CD4-positive, alpha-beta T cell treated with Interleukin-12 subunit alpha and Interleukin-12 subunit beta, for 1 hour (primary cell): ENCODE data around the gene C10orf95.

Experiments used
- DNase-seq: peaks from one replicate; pipeline ENCODE4 v3.0.0-alpha.2; 2020

C10orf95 gene

GRCh38 chr10:102413806-102414561 is 37.4 kb downstream of the C10orf95 start:
- no peak for DNase-seq

GRCh38 chr10:102413053-102413705 is 38.2 kb downstream of the C10orf95 start:
- DNase-seq = peak; percentile 62

GRCh38 chr10:102412293-102412692 is 39.0 kb downstream of the C10orf95 start:
- no peak for DNase-seq

GRCh38 chr10:102411341-102412255 is 39.7 kb downstream of the C10orf95 start:
- DNase-seq = no peak

GRCh38 chr10:102410429-102411073 is 40.8 kb downstream of the C10orf95 start:
- DNase-seq = peak; percentile 54

GRCh38 chr10:102409604-102410428 is 41.5 kb downstream of the C10orf95 start:
- no peak for DNase-seq

- DNase-seq = peak; percentile 77
These were observed 42.4 kb downstream of the C10orf95 start for GRCh38 chr10:102408728-102409603.

- DNase-seq = peak; percentile 19
These were observed 43.1 kb downstream of the C10orf95 start for GRCh38 chr10:102408131-102408727.

GRCh38 chr10:102407425-102408130 is 43.8 kb downstream of the C10orf95 start:
- DNase-seq = peak; percentile 23

- DNase-seq = peak; percentile 30
These were observed 44.5 kb downstream of the C10orf95 start for GRCh38 chr10:102406815-102407214.

GRCh38 chr10:102405632-102406031 is 45.7 kb downstream of the C10orf95 start:
- no peak for DNase-seq

- peak; percentile 50 for DNase-seq
These were observed 46.2 kb downstream of the C10orf95 start for GRCh38 chr10:102405108-102405571.

- DNase-seq = peak; percentile 29
These were observed 46.8 kb downstream of the C10orf95 start for GRCh38 chr10:102404361-102405107.

GRCh38 chr10:102403115-102403514 is 48.2 kb downstream of the C10orf95 start:
- peak; percentile 15 for DNase-seq

- no peak for DNase-seq
These were observed 48.8 kb downstream of the C10orf95 start for GRCh38 chr10:102402512-102402896.

- no peak for DNase-seq
These were observed 49.4 kb downstream of the C10orf95 start for GRCh38 chr10:102401735-102402511.

- no peak for DNase-seq
These were observed 50.0 kb downstream of the C10orf95 start for GRCh38 chr10:102401342-102401654.
